Skeletal muscle satellite cell (primary cell): ENCODE data around the gene ENAH.

ENCODE experiments used
- H3K27me3 ChIP-seq: 2 replicates; pipeline ENCODE4 v1.7.0; 2013; ENCODE audit warnings: low read length; ENCODE audit not compliant: control insufficient read depth, insufficient read depth
- H3K36me3 ChIP-seq: 2 replicates; pipeline ENCODE4 v1.7.0; 2013; ENCODE audit warnings: mild to moderate bottlenecking, control low read depth, low read length; ENCODE audit not compliant: insufficient read depth
- H3K4me1 ChIP-seq: 2 replicates; pipeline ENCODE4 v1.7.0; 2013; ENCODE audit warnings: low read length; ENCODE audit not compliant: control insufficient read depth, insufficient read depth
- H3K4me2 ChIP-seq: 2 replicates; pipeline ENCODE4 v1.7.0; 2013; ENCODE audit warnings: mild to moderate bottlenecking, low read length
- H3K4me3 ChIP-seq: 2 replicates; pipeline ENCODE4 v1.7.0; 2013; ENCODE audit warnings: low read length
- H3K9ac ChIP-seq: 2 replicates; pipeline ENCODE4 v1.7.0; 2013; ENCODE audit warnings: mild to moderate bottlenecking, low read depth, low read length, moderate library complexity
- H3K9me3 ChIP-seq: replicated peaks from 2 replicates; pipeline ENCODE4 v1.7.0; 2013; ENCODE audit warnings: mild to moderate bottlenecking, control low read depth, low read length

ENAH gene

DNA sequence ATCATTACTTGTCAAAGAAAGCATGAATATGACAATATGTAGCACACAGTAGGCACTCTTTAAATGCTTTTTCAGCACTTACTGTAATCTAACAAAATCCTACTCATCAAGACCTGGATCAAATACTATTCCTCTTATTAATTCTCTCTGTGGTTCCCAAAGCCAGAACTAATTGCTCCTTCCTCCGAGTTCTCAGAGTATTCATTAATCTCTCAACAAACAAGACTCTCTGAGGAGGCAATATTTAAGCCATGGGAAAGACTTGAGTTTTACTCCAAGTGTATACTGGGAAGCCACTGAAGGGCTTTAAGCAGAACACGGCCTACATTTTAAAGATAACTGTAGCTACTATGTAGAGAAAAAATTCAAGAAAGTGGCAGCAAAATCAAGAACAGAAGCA lies 79.7 kb downstream of the ENAH start:
- H3K4me3 ChIP-seq: no peak overlapping the region

GRCh38 chr1:225572422-225572821 lies 80.5 kb downstream of the ENAH start:
- Histone ChIP-seq H3K4me3 (no peak overlapping the region), H3K4me1 (peaks cover 10% of the 10 kb centered on the region), H3K36me3 (peaks cover 5% of the 10 kb centered on the region), H3K4me2 (no peak overlapping the region), H3K27me3 (no peaks in the 10 kb centered on the region), H3K9me3 (no peaks in the 10 kb centered on the region), H3K9ac (no peak overlapping the region)

More for the DNA sequence above, 79.7 kb downstream of the ENAH start:
- Histone ChIP-seq H3K9ac (no peak overlapping the region), H3K36me3 (peaks cover 5% of the 10 kb centered on the region), H3K9me3 (no peaks in the 10 kb centered on the region), H3K27me3 (no peaks in the 10 kb centered on the region), H3K4me2 (no peak overlapping the region), H3K4me1 (peaks cover 10% of the 10 kb centered on the region)

GRCh38 chr1:225567789-225568188 lies 85.1 kb downstream of the ENAH start:
- Histone ChIP-seq H3K9me3 (no peaks in the 10 kb centered on the region), H3K9ac (no peak overlapping the region), H3K4me3 (no peak overlapping the region), H3K4me1 (no peaks in the 10 kb centered on the region), H3K4me2 (no peak overlapping the region), H3K36me3 (peaks cover 20% of the 10 kb centered on the region), H3K27me3 (no peaks in the 10 kb centered on the region)

DNA sequence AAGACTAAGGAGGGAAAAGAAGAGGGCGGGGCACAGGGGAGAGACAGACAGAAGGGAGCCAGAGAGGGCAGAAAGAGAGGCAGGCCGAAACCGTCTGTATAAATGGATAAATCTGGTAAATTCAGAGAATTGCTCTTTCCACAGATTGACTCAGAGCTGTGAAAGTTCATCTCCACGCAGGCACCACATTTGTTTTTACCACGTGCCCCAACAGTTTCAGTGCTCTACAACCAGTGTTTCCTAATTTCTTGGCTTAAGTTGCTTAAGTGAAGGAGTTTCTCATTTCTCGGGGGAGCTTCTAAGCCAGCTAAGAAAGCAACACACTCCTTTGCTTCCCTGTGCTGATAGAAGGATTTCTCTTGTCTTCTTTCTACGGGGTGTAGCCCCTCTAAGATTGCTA lies 87.1 kb downstream of the ENAH start:
- Histone ChIP-seq H3K9ac (no peak overlapping the region), H3K36me3 (peaks cover 15% of the 10 kb centered on the region), H3K4me1 (no peaks in the 10 kb centered on the region), H3K9me3 (no peaks in the 10 kb centered on the region), H3K4me3 (no peak overlapping the region), H3K27me3 (no peaks in the 10 kb centered on the region), H3K4me2 (no peak overlapping the region)

DNA sequence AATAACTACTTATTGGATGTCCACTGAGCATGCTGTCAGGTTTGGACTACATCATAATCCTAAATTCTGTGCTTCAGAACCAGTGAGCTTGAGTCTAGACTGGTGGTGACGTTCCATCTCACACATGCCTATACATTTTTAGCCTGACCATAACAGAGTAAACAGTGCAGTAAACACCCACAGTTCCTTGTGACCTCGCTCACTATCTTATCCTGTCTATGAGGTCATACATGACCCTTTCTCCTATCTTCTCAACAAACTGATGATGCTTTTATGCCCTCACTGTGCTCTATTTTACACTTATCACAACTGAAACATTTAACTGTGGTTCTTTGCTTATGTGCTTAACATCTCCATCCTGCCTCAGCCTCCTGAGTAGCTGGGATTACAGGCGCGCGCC lies 91.2 kb downstream of the ENAH start:
- H3K9me3 ChIP-seq: no peaks in the 10 kb centered on the region
- H3K4me2 ChIP-seq: no peak overlapping the region
- H3K9ac ChIP-seq: no peak overlapping the region
- H3K4me1 ChIP-seq: peaks cover 3% of the 10 kb centered on the region
- H3K36me3 ChIP-seq: peaks cover 30% of the 10 kb centered on the region
- no peak overlapping the region for H3K4me3 ChIP-seq
- no peaks in the 10 kb centered on the region for H3K27me3 ChIP-seq

DNA sequence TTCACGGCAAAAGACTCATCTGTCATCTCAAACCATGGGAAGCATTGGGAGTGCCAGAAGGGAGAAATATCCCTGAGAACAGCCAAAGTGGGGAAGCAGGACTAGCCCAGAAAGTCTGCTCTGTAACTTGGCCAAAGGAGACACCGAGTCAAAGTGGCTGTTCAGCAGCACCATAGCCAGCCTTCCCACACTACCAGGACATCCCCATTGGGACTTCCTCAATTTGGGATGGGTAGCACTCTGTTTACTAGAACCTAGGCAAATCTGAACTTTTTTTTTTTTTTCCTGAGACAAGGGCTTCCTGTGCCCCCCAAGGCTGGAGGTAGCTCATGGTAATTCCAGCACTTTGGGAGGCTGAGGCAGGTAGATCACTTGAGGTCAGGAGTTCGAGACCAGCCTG lies 93.0 kb downstream of the ENAH start:
- H3K4me2 ChIP-seq: no peak overlapping the region
- H3K4me1 ChIP-seq: peaks cover 3% of the 10 kb centered on the region
- H3K36me3 ChIP-seq: peaks cover 24% of the 10 kb centered on the region
- H3K27me3 ChIP-seq: no peaks in the 10 kb centered on the region
- H3K9me3 ChIP-seq: no peaks in the 10 kb centered on the region
- no peak overlapping the region for H3K4me3 ChIP-seq
- no peak overlapping the region for H3K9ac ChIP-seq

DNA sequence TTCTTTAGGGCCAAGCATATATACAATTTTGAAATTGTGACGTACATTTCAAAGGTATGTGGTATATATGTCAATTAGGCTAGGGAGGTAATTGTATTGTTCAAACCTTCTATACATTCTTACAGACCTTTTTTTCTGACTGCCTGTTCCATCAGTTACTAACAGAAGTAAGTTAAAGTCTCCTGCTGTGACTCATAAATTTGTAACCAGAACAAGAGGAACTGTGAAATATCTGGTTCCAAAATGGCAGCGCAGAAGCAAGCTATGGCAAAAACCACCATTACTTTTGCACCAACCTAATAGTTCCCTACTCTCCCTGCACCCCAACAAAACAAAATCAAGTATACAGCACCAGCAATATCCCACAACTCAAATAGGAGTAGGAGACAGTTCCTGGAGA lies 93.6 kb downstream of the ENAH start:
- Histone ChIP-seq H3K4me2 (no peak overlapping the region), H3K4me3 (no peak overlapping the region)

DNA sequence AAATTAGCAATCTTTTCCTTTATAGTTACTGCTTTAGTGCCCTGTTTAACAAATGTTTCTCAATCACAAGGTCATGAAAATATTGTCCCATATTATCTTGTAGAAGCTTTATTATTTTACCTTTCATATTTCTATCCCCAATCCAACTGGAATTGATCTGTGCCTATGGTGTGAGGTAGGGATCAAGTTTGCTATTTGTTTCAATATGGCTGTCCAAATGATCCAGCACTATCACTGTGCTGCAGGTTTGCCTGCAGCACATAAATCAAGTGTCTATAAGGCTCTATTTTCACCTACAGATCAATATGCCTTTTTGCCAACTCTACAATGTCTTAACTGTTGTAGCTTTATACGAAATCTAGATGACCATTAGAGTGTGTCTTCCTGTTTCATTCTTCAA lies 96.2 kb downstream of the ENAH start:
- H3K36me3 ChIP-seq: peaks cover 44% of the 10 kb centered on the region
- H3K4me3 ChIP-seq: no peak overlapping the region
- no peaks in the 10 kb centered on the region for H3K9me3 ChIP-seq
- H3K4me2 ChIP-seq: no peak overlapping the region
- no peaks in the 10 kb centered on the region for H3K27me3 ChIP-seq
- H3K4me1 ChIP-seq: peaks cover 3% of the 10 kb centered on the region
- no peak overlapping the region for H3K9ac ChIP-seq

More for the DNA sequence above, 93.6 kb downstream of the ENAH start:
- Histone ChIP-seq H3K9me3 (no peaks in the 10 kb centered on the region), H3K27me3 (no peaks in the 10 kb centered on the region), H3K4me1 (peaks cover 3% of the 10 kb centered on the region), H3K9ac (no peak overlapping the region), H3K36me3 (peaks cover 30% of the 10 kb centered on the region)

DNA sequence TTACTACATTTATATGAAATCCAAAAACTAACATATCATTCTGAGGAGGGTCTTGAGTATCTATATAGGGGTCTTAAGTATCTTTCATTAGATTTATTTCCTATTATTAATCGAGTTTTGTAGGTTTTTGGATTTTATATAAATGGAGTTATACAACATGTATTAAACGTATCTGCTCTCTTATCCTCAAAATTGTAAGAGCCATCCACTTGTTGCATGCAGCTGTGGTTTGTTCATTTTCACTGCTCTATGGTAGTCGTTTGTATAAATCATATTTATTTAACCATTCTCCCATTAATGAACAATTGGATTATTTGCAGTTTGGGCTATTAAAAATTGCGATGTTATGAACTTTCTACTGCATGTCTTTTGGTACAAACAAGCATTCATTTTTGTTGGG lies 97.1 kb downstream of the ENAH start:
- Histone ChIP-seq H3K9me3 (no peaks in the 10 kb centered on the region), H3K9ac (no peak overlapping the region), H3K36me3 (peaks cover 48% of the 10 kb centered on the region), H3K4me3 (no peak overlapping the region), H3K4me1 (peaks cover 3% of the 10 kb centered on the region), H3K4me2 (no peak overlapping the region), H3K27me3 (no peaks in the 10 kb centered on the region)

DNA sequence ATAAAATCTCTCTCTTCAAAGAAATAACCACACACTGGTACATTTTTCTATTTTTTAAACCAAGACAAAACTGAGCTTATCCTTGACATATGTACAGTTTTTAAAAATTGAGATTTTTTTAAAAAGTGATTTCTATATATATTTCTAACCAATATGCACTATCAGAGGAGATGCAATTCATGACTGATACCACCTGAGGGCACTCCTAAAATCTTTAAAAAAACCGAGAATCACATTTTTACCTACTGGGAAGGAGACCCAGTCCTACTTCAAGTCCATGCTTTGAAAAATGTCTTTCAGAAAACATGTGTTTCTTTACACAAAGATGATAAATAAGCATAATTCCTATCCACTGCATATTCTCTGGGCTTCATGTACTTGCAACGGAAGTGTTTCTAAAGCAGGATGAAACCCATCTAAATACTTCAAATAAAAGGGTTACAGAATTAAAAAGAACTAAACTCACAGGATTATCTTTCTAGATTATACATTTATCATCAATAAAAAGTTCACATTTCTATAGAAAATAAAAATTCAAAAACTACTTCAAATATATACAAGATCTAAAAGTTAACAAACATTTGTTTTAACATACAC lies 98.6 kb downstream of the ENAH start:
- Histone ChIP-seq H3K4me1 (no peaks in the 10 kb centered on the region), H3K4me2 (no peak overlapping the region), H3K9ac (no peak overlapping the region), H3K4me3 (no peak overlapping the region), H3K27me3 (no peaks in the 10 kb centered on the region), H3K36me3 (peaks cover 39% of the 10 kb centered on the region), H3K9me3 (no peaks in the 10 kb centered on the region)

DNA sequence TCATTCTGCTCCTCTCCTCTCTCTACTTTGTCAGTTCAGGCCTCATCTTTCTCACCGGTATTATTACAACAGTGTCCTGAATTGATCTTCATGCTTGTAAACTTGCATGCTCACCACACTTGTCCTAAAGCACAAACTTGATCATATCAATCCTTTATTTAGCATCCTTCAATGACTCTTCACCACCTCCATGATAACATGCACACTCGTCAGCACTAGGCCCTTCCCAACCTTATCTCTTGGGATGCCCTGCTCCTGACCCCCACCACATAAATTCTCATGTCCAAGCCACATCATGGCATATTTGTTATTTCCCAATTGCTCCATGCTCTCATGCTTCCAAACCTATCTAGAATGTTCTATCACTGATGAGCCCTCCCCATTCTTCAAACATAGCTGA lies 103.1 kb downstream of the ENAH start:
- H3K36me3 ChIP-seq: peaks cover 34% of the 10 kb centered on the region
- no peaks in the 10 kb centered on the region for H3K4me1 ChIP-seq
- no peak overlapping the region for H3K9ac ChIP-seq
- H3K4me3 ChIP-seq: no peak overlapping the region
- no peaks in the 10 kb centered on the region for H3K27me3 ChIP-seq
- no peaks in the 10 kb centered on the region for H3K9me3 ChIP-seq
- no peak overlapping the region for H3K4me2 ChIP-seq

GRCh38 chr1:225548140-225548857 lies 104.6 kb downstream of the ENAH start:
- no peaks in the 10 kb centered on the region for H3K4me1 ChIP-seq
- H3K9me3 ChIP-seq: no peaks in the 10 kb centered on the region
- no peak overlapping the region for H3K4me3 ChIP-seq
- H3K27me3 ChIP-seq: no peaks in the 10 kb centered on the region
- no peak overlapping the region for H3K4me2 ChIP-seq
- H3K36me3 ChIP-seq: peaks cover 29% of the 10 kb centered on the region
- H3K9ac ChIP-seq: no peak overlapping the region
